HCT116 (cell line): ENCODE results near the gene GOLGA6L7. TPM values are rescaled to one million over a fixed set of nuclear protein-coding genes. Genes with fewer than 3 reads are reported as not detected.

Source experiments
- ATAC-seq: fragments of 200-7000 bp; cut with Tn5 transposase; 2 replicates; pipeline ENCODE4 v1.9.1; 2020; ENCODE audit warnings: mild to moderate bottlenecking, moderate library complexity
- BruUV-seq: library from RNA; stranded (reverse); fragments of 400-500 nt; replicated peaks from 2 replicates; lab custom pipeline; 2021; lab: Mats Ljungman, UMichigan
- CTCF ChIA-PET: fragments of 300-600 bp; sonication (Branson Sonifier 250); formaldehyde crosslinking; loops from one replicate; lab custom pipeline; 2021; ENCODE audit warnings: antibody characterized with exemption; lab: Charles Lee
- POLR2A ChIA-PET: fragments of 300-600, 350-600 bp; sonication (Branson Sonifier 250); formaldehyde crosslinking; loops from one replicate; lab custom pipeline; 2021; ENCODE audit warnings: antibody characterized with exemption; lab: Charles Lee
- RAD21 ChIA-PET, 2 experiments: fragments of 300-600 bp; sonication (Branson Sonifier 250); formaldehyde crosslinking; loops; one replicate each; lab custom pipeline; 2023; ENCODE audit warnings: low total read pairs in 2 of 2; ENCODE audit not compliant: uncharacterized antibody in 2 of 2, unreplicated experiment in 2 of 2, low non-redundant PET in 1 of 2; lab: Charles Lee
- DNase-seq: peaks from one replicate; pipeline ENCODE4 v3.0.0-alpha.2; 2010; ENCODE audit warnings: low read depth, low spot score
- H2AFZ ChIP-seq: fragments of 200-600 bp; shearing (Covaris generic), sonication (generic); 2 replicates; pipeline ENCODE4 v1.6.1; 2017; ENCODE audit warnings: low read depth, mixed run types, mixed read lengths, antibody characterized with exemption, low read length; ENCODE audit not compliant: poor library complexity, severe bottlenecking
- H3K27ac ChIP-seq: 2 replicates; pipeline ENCODE4 v1.5.1; 2012; ENCODE audit warnings: low read depth, low read length
- H3K27me3 ChIP-seq: fragments of 200-600 bp; sonication (generic); 2 replicates; pipeline ENCODE4 v1.6.1; 2016; ENCODE audit warnings: mixed run types, low read length, mixed read lengths; ENCODE audit not compliant: insufficient read depth
- H3K36me3 ChIP-seq, 2 experiments: fragments of 200-500 bp in 1 of 2; fragments of 200-600 bp in 1 of 2; sonication (Bioruptor generic) in 1 of 2; sonication (generic) in 1 of 2; 2 replicates each; pipeline versions ENCODE4 v1.5.1 to v1.6.1; 2014 to 2016; ENCODE audit warnings: low read length in 2 of 2, inconsistent platforms in 1 of 2, mixed read lengths in 1 of 2, mixed run types in 1 of 2; ENCODE audit not compliant: insufficient read depth in 2 of 2, control insufficient read depth in 1 of 2
- H3K4me1 ChIP-seq, 2 experiments: fragments of 200-600 bp in 1 of 2; sonication (generic) in 1 of 2; 2 replicates each; pipeline versions ENCODE4 v1.5.1 to v1.6.1; 2012 to 2017; ENCODE audit warnings: low read length in 2 of 2, inconsistent platforms in 1 of 2, mild to moderate bottlenecking in 1 of 2, mixed read lengths in 1 of 2, mixed run types in 1 of 2, moderate library complexity in 1 of 2; ENCODE audit not compliant: insufficient read depth in 2 of 2, control insufficient read depth in 1 of 2
- H3K4me2 ChIP-seq: fragments of 200-600 bp; sonication (generic); 2 replicates; pipeline ENCODE4 v1.6.1; 2017; ENCODE audit warnings: mixed run types, low read length, mixed read lengths
- H3K4me3 ChIP-seq, 2 experiments: fragments of 200-600 bp in 1 of 2; sonication (generic) in 1 of 2; replicated peaks in 1 of 2; 2 replicates each; pipeline ENCODE4 v1.5.1; 2011 to 2016; ENCODE audit warnings: low read length in 2 of 2, control low read depth in 1 of 2, low read depth in 1 of 2, mild to moderate bottlenecking in 1 of 2, mixed read lengths in 1 of 2, mixed run types in 1 of 2
- H3K79me2 ChIP-seq: fragments of 200-600 bp; sonication (generic); 2 replicates; pipeline ENCODE4 v1.6.1; 2017; ENCODE audit warnings: mild to moderate bottlenecking, mixed run types, low read length, moderate library complexity, mixed read lengths; ENCODE audit not compliant: insufficient read depth
- H3K9ac ChIP-seq: fragments of 200-600 bp; sonication (generic); 2 replicates; pipeline ENCODE4 v1.6.1; 2016; ENCODE audit warnings: low read length, mixed read lengths
- H3K9me2 ChIP-seq: fragments of 200-600 bp; sonication (generic), shearing (Covaris generic); 2 replicates; pipeline ENCODE4 v1.6.1; 2017; ENCODE audit warnings: mixed run types, mild to moderate bottlenecking, moderate library complexity; ENCODE audit not compliant: insufficient read depth
- H3K9me3 ChIP-seq, 2 experiments: fragments of 200-500 bp in 1 of 2; fragments of 200-600 bp in 1 of 2; sonication (Bioruptor generic) in 1 of 2; sonication (generic) in 1 of 2; 2 replicates each; pipeline ENCODE4 v1.6.1; 2014 to 2017; ENCODE audit warnings: low read length in 2 of 2, mixed read lengths in 2 of 2, inconsistent platforms in 1 of 2, low read depth in 1 of 2, mild to moderate bottlenecking in 1 of 2, mixed run types in 1 of 2, moderate library complexity in 1 of 2; ENCODE audit not compliant: control insufficient read depth in 1 of 2, insufficient read depth in 1 of 2
- H4K20me1 ChIP-seq: fragments of 200-600 bp; sonication (generic), shearing (Covaris generic); 2 replicates; pipeline ENCODE4 v1.6.1; 2017; ENCODE audit warnings: mixed run types, mild to moderate bottlenecking, moderate library complexity; ENCODE audit not compliant: insufficient read depth
- CBX3 ChIP-seq: IDR thresholded peaks from 2 replicates; pipeline ENCODE4 v1.6.1; 2012; ENCODE audit warnings: low read depth
- CEBPB ChIP-seq: IDR thresholded peaks from 2 replicates; pipeline ENCODE4 v1.6.1; 2012; ENCODE audit warnings: low read depth
- EGR1 ChIP-seq: IDR thresholded peaks from 2 replicates; pipeline ENCODE4 v1.6.1; 2012; ENCODE audit warnings: low read depth
- EZH2 ChIP-seq: fragments of 200-600 bp; sonication (generic); IDR thresholded peaks from 2 replicates; pipeline ENCODE4 v1.6.1; 2017; ENCODE audit warnings: antibody characterized with exemption, mixed run types
- EZH2phosphoT487 ChIP-seq: fragments of 200-600 bp; IDR thresholded peaks from 2 replicates; pipeline ENCODE4 v1.6.1; 2018; ENCODE audit warnings: antibody characterized with exemption, borderline replicate concordance
- POLR2A ChIP-seq: IDR thresholded peaks from 2 replicates; pipeline ENCODE4 v1.7.0; 2011; ENCODE audit warnings: borderline replicate concordance; ENCODE audit not compliant: insufficient read depth, insufficient read length; ENCODE audit errors: extremely low read depth
- SIN3A ChIP-seq: IDR thresholded peaks from 2 replicates; pipeline ENCODE4 v1.6.1; 2012; ENCODE audit warnings: low read depth
- YY1 ChIP-seq: IDR thresholded peaks from 2 replicates; pipeline ENCODE4 v1.6.1; 2011; ENCODE audit warnings: low read length, low read depth, moderate library complexity, mild to moderate bottlenecking; ENCODE audit not compliant: insufficient replicate concordance; ENCODE audit errors: extremely low read depth
- intact Hi-C: fragments of 100-400 bp; cut with micrococcal nuclease; formaldehyde crosslinking; loops from 2 replicates; pipeline ENCODE4 v1.10.0; 2022
- total RNA-seq: library from RNA; stranded (reverse); gene quantifications from one replicate; pipeline ENCODE4 v1.2.1, GENCODE V29; 2021; ENCODE audit not compliant: unreplicated experiment
- TF ChIP-seq, protein P1 (sequence below), 3 experiments: fragments of 200-600 bp in 1 of 3; sonication (generic) in 1 of 3; IDR thresholded peaks in 2 of 3; conservative IDR thresholded peaks in 1 of 3; 2 replicates each; pipeline ENCODE4 v1.5.1; 2012 to 2017; ENCODE audit warnings: low read depth in 2 of 3, low read length in 2 of 3, antibody characterized with exemption in 1 of 3, borderline replicate concordance in 1 of 3, control low read depth in 1 of 3, mild to moderate bottlenecking in 1 of 3, mixed read lengths in 1 of 3, mixed run types in 1 of 3, moderate library complexity in 1 of 3; ENCODE audit not compliant: insufficient read depth in 1 of 3
- TF ChIP-seq, protein P2 (sequence below): IDR thresholded peaks from 2 replicates; pipeline ENCODE4 v1.6.1; 2012
- TF ChIP-seq, protein P3 (sequence below): IDR thresholded peaks from 2 replicates; pipeline ENCODE4 v1.6.1; 2012

GOLGA6L7 gene
- total RNA-seq, 1 experiment from 2014 or later, result not detected

DNA sequence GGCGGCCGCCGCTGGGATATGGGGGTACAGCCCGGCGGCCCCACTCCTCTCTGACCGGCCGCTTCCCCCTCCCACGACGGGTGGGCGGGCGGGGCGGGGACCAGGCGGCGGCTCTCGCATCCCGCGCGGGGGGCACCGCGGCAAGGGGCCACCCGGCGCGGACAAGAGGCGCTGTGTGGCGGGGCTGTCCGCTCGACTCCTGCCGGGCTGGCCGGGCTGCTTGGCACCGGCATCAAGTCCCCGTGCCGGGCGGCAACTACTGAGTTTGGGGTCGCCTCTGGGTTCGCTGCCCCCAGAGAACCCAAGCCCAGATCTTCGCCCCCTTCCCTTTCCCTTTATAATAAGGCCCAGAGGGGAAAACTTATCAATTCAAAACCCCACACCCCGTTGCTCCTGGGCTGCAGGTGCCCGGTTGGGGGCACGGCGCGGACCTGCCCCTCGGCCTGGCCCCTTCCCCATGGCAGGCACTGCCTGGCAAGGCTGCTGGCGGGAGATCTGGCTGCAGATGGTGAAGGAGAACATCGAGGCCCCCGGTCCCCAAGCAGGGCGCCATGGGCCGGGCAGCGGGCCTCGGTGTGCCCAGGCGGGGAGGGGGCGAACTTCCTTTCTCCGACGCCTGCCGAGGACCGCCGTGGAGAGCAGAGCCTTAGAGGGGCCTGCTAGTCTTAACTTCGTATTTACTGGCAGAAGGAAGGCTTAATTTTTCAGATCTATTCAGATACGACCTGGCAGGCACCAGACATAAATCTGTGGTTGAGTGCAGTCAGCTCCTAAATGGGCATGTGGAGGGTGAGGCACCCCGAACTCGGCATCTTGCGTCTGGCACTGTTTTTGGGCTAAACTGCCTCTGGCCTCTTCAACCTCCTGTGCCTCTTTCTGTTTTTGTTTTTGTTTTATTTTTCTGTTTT lies 38.2 kb upstream of the GOLGA6L7 start:
- no peaks in the 10 kb centered on the region for H3K9me3 ChIP-seq
- no peaks in the 10 kb centered on the region for H3K36me3 ChIP-seq
- ChIA-PET CTCF (no interaction called here), POLR2A (no interaction called here), RAD21 (no interaction called here)
- no peak overlapping the region for H3K9ac ChIP-seq
- BruUV-seq, result no TSS peak
- H3K4me3 ChIP-seq, result no peak overlapping the region
- no peak overlapping the region for H3K27ac ChIP-seq
- TF ChIP-seq YY1, result no peak
- no peak for TF ChIP-seq SIN3A
- no peak for TF ChIP-seq EGR1
- TF ChIP-seq POLR2A, result no peak
- no peak for TF ChIP-seq EZH2phosphoT487
- TF ChIP-seq, protein P1, sequence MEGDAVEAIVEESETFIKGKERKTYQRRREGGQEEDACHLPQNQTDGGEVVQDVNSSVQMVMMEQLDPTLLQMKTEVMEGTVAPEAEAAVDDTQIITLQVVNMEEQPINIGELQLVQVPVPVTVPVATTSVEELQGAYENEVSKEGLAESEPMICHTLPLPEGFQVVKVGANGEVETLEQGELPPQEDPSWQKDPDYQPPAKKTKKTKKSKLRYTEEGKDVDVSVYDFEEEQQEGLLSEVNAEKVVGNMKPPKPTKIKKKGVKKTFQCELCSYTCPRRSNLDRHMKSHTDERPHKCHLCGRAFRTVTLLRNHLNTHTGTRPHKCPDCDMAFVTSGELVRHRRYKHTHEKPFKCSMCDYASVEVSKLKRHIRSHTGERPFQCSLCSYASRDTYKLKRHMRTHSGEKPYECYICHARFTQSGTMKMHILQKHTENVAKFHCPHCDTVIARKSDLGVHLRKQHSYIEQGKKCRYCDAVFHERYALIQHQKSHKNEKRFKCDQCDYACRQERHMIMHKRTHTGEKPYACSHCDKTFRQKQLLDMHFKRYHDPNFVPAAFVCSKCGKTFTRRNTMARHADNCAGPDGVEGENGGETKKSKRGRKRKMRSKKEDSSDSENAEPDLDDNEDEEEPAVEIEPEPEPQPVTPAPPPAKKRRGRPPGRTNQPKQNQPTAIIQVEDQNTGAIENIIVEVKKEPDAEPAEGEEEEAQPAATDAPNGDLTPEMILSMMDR (IDR thresholded peaks at IDR 0.05 in 2 of 3, conservative IDR thresholded peaks at IDR 0.05 in 1 of 3; ENCODE audit: borderline replicate concordance in 1 of 3, insufficient read depth in 1 of 3, low read depth in 2 of 3, low read length in 2 of 3), result no peak
- TF ChIP-seq EZH2, result no peak
- no peak for TF ChIP-seq CEBPB
- TF ChIP-seq, protein P2, sequence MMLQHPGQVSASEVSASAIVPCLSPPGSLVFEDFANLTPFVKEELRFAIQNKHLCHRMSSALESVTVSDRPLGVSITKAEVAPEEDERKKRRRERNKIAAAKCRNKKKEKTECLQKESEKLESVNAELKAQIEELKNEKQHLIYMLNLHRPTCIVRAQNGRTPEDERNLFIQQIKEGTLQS, result no peak
- TF ChIP-seq, protein P3, sequence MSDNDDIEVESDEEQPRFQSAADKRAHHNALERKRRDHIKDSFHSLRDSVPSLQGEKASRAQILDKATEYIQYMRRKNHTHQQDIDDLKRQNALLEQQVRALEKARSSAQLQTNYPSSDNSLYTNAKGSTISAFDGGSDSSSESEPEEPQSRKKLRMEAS, result no peak
- TF ChIP-seq CBX3, result no peak
- H3K9me2 ChIP-seq, result no peaks in the 10 kb centered on the region
- no peaks in the 10 kb centered on the region for H3K79me2 ChIP-seq
- H4K20me1 ChIP-seq, result no peaks in the 10 kb centered on the region
- intact Hi-C loops, result no loop called here
- H3K4me1 ChIP-seq, result no peaks in the 10 kb centered on the region; a peak in 1 of 4 replicates
- DNase-seq (no peak), ATAC-seq (no peak)
- H3K27me3 ChIP-seq, result no peaks in the 10 kb centered on the region
- H3K4me2 ChIP-seq, result no peak overlapping the region
- H2AFZ ChIP-seq, result no peak overlapping the region
